22Rv1 (cell line): ENCODE results near the gene MEGF11.

Experiments used
- ZFX ChIP-seq: fragments of 450-650 bp; IDR thresholded peaks from 2 replicates; pipeline ENCODE4 v1.6.1; 2017; ENCODE audit warnings: antibody characterized with exemption, borderline replicate concordance
- TF ChIP-seq, protein P1 (sequence below): fragments of 450-650 bp; IDR thresholded peaks from 2 replicates; pipeline ENCODE4 v1.5.1; 2017; ENCODE audit warnings: mild to moderate bottlenecking

DNA sequence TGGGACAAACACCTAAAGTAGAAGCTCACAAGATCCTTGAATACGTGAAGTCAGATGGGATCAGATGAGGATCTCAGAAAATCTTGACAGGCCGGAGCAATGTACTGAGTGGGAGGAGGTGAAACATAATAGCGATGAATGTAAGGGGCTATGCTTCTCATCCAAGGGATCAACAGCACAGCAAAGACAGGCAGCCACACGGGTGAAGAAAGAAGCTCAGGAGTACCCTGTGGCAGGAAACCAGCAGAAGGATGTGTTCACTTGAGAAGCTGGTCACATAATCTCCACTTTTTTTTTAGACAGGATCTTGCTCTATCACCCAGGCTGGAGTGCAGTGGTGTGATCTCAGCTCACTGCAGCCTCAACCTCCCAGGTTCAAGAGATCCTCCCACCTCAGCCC, 92.4 kb downstream of the MEGF11 start:
- TF ChIP-seq, protein P1, sequence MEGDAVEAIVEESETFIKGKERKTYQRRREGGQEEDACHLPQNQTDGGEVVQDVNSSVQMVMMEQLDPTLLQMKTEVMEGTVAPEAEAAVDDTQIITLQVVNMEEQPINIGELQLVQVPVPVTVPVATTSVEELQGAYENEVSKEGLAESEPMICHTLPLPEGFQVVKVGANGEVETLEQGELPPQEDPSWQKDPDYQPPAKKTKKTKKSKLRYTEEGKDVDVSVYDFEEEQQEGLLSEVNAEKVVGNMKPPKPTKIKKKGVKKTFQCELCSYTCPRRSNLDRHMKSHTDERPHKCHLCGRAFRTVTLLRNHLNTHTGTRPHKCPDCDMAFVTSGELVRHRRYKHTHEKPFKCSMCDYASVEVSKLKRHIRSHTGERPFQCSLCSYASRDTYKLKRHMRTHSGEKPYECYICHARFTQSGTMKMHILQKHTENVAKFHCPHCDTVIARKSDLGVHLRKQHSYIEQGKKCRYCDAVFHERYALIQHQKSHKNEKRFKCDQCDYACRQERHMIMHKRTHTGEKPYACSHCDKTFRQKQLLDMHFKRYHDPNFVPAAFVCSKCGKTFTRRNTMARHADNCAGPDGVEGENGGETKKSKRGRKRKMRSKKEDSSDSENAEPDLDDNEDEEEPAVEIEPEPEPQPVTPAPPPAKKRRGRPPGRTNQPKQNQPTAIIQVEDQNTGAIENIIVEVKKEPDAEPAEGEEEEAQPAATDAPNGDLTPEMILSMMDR = no peak
- TF ChIP-seq ZFX = no peak
